Measurements from ENCODE around the gene ZNF469.

Gene ZNF469, protein sequence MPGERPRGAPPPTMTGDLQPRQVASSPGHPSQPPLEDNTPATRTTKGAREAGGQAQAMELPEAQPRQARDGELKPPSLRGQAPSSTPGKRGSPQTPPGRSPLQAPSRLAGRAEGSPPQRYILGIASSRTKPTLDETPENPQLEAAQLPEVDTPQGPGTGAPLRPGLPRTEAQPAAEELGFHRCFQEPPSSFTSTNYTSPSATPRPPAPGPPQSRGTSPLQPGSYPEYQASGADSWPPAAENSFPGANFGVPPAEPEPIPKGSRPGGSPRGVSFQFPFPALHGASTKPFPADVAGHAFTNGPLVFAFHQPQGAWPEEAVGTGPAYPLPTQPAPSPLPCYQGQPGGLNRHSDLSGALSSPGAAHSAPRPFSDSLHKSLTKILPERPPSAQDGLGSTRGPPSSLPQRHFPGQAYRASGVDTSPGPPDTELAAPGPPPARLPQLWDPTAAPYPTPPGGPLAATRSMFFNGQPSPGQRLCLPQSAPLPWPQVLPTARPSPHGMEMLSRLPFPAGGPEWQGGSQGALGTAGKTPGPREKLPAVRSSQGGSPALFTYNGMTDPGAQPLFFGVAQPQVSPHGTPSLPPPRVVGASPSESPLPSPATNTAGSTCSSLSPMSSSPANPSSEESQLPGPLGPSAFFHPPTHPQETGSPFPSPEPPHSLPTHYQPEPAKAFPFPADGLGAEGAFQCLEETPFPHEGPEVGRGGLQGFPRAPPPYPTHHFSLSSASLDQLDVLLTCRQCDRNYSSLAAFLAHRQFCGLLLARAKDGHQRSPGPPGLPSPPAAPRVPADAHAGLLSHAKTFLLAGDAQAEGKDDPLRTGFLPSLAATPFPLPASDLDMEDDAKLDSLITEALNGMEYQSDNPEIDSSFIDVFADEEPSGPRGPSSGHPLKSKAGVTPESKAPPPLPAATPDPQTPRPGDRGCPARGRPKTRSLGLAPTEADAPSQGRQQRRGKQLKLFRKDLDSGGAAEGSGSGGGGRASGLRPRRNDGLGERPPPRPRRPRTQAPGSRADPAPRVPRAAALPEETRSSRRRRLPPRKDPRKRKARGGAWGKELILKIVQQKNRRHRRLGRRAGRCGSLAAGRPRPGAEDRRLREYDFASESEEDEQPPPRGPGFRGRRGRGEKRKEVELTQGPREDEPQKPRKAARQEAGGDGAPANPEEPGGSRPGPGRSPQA (N-terminal part only)

DNA sequence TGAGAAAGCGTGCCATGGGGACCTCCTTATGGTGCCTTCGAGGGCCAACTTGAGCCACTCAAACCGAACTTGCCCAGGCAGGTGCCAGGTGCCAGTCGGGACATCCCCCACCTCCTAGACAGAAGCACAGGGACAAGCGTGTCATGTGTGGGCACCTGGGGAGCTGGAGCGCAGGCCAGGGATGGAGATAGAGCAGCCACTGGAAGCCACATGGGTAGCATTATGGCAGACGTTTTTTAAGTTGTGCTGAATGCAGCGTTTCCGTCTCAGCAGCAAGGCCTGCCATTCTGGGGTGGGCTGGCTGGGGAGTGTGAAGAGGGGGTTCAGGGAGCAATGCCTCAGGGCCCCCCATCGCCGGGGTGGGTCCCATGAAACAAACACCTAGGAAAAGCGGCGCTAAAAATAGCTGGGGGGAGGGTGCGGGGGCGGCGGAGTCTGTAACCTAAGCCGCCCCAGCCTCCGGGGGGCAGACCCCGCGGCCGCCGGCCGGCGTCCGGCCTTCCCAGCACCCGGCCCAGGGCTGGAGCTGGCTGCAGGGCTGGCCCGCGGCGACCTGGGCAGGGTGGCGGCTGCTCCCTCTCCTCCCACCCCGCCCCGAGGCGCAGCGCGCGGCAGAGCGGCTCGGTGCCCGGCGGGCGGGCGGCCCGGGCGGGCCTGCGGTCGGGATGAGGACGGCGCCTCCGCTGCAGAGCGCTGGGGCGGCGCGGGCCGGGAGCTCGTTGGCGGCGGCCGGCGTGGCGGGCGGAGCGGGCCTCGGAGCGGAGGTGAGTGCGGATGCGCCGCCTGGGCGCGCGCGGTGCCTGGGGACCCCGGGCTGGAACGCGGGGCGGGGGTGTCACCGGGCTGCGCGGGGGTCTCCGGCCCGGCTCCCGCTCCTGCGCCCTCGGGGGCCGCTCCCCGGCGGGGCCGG lies at the start of gene ZNF469:
Gene ZNF469, plus strand, starts transcription at position 469 of the 910 bp plus-strand sequence. CDS start 44,512 bp downstream, outside the sequence.
- in situ Hi-C loops (cut with HindIII; ENCODE audit: low sequenced_read_pairs): no loop called here

DNA sequence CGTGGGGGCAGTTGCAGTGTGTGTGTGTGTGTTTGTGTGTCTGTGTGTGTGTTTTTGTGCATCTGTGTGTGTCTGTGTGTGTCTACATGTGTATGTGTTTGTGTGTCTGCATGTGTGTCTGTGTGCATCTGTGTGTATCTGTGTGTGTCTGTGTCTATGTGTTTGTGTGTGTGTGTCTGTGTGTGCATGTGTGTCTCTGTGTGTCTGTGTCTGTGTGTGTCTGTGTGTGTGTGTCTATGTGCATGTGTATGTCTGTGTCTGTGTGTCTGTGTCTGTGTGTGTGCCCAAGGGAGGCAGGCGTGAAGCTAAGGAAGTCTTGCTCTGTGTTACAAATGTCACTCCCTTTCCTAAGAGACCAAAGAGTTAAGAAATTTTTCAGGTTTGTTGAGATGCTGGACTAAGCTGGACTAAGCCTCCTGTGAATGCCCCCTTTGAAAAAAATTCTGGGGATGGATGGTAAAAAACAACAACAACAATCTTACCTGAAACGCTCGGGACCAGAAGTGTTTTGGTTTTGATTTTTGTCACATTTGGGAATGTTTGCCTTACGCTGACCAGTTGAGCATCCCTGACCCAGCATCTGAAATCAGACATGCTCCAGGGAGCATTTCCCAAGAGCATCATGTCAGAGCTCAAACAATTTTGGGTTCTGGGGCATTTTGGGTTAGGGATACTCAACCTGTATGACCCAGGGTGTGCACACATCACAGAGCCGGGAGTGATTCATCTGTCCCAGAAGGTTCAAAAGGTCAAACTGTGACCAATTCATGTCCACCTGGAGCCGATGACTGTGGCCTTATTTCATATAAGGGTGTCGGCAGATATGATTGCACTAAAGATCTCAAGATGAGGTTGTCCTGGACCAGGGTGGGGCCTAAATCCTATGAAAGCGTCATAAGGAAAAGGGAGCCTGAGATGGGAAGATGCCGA lies 48.6 kb upstream of the ZNF469 start:
- in situ Hi-C loops (cut with HindIII; ENCODE audit: low sequenced_read_pairs): no loop called here

GRCh38 chr16:88334778-88335720 lies 47.7 kb upstream of the ZNF469 start:
- in situ Hi-C loops (cut with HindIII; ENCODE audit: low sequenced_read_pairs): no loop called here

- in situ Hi-C loops (cut with HindIII; ENCODE audit: low sequenced_read_pairs): no loop called here
Measured at GRCh38 chr16:88337021-88337420, 45.7 kb upstream of the ZNF469 start.

DNA sequence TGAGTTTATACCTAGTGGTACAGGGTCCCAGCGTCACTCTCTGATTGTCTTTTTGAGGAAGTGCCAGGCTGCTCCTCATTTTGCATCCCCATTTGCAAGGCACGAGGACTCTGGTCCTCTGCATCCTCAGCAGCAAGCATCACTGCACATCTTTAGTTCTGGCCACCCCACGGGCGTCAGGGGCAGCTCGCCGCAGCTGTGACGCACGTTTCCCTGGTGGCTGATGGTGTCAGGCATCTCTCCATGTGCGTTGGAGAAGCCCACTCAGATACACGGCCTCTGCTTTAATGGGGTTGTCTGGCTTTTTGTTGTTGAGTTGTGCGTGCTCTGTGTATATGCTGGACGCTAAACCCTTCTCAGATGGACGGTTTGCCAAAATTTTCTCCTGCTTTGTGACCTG lies 45.2 kb upstream of the ZNF469 start:
- in situ Hi-C loops (cut with HindIII; ENCODE audit: low sequenced_read_pairs): no loop called here

GRCh38 chr16:88338111-88338510 lies 44.6 kb upstream of the ZNF469 start:
- in situ Hi-C loops (cut with HindIII; ENCODE audit: low sequenced_read_pairs): no loop called here

GRCh38 chr16:88338896-88339295 lies 43.9 kb upstream of the ZNF469 start:
- in situ Hi-C loops (cut with HindIII; ENCODE audit: low sequenced_read_pairs): no loop called here

GRCh38 chr16:88339930-88340754 lies 42.6 kb upstream of the ZNF469 start:
- in situ Hi-C loops (cut with HindIII; ENCODE audit: low sequenced_read_pairs): no loop called here

GRCh38 chr16:88340755-88341150 lies 42.0 kb upstream of the ZNF469 start:
- in situ Hi-C loops (cut with HindIII; ENCODE audit: low sequenced_read_pairs): no loop called here

GRCh38 chr16:88341551-88342290 lies 41.0 kb upstream of the ZNF469 start:
- in situ Hi-C loops (cut with HindIII; ENCODE audit: low sequenced_read_pairs): no loop called here

- in situ Hi-C loops (cut with HindIII; ENCODE audit: low sequenced_read_pairs): no loop called here
Measured at GRCh38 chr16:88342491-88342890, 40.3 kb upstream of the ZNF469 start.

GRCh38 chr16:88343271-88343791 lies 39.4 kb upstream of the ZNF469 start:
- in situ Hi-C loops (cut with HindIII; ENCODE audit: low sequenced_read_pairs): no loop called here

- in situ Hi-C loops (cut with HindIII; ENCODE audit: low sequenced_read_pairs): no loop called here
Measured at GRCh38 chr16:88344411-88345030, 38.2 kb upstream of the ZNF469 start.

- in situ Hi-C loops (cut with HindIII; ENCODE audit: low sequenced_read_pairs): no loop called here
Measured at GRCh38 chr16:88345031-88345720, 37.6 kb upstream of the ZNF469 start.

Measured in DLD1 (cell line).